ENCODE data around the gene GAL3ST3. TPM values are rescaled to one million over a fixed set of nuclear protein-coding genes. Genes with fewer than 3 reads are reported as not detected.

GAL3ST3 gene
- total and polyA plus RNA-seq, 12 donors = 0.07 to 4.6 (median 2.1) TPM

GRCh38 chr11:66001942-66002647 is 46.9 kb downstream of the GAL3ST3 start, which contains the start of the genes BANF1 and EIF1AD:
BANF1 (plus strand) TSS chr11:66002503; CDS start chr11:66003251, 748 bp downstream.
EIF1AD (minus strand) TSS chr11:66002157; CDS start chr11:66000389, 1,768 bp downstream.
- Histone ChIP-seq H3K36me3 (peaks cover 0 to 69% (median 39%) of the 10 kb centered on the region in 9 donors), H3K4me1 (peaks cover 10 to 41% (median 24%) of the 10 kb centered on the region in 9 donors), H3K9me3 (no peaks in the 10 kb centered on the region), H3K4me3 (peak within 1 kb of the TSS; percentile 73 to 99 (median 92)), H3K27me3 (no peaks in the 10 kb centered on the region), H3K27ac (peak within 1 kb of the TSS; percentile 84 to 98 (median 95))
- WGBS, 2 donors = 0 to 1% methylated on average over 54 to 55 of the region's 55 CpGs
- intact Hi-C loops (cut with DNase I) = loop anchor here in 3 of 10 donors (2.0 to 5.0 kb wide), 2 partner anchors 40 to 51 kb away; partner anchors contain the start of genes SART1 (in 3 of the 3) and SF3B2 (in 1 of the 3)
- ATAC-seq (peak; percentile 89 to 96 (median 94)), DNase-seq (peak; percentile 86 to 97)
- peak in 1 of 9 donors; percentile 13 for TF ChIP-seq CTCF (IDR thresholded peaks at IDR 0.05)

GRCh38 chr11:65997286-65997685 is 51.7 kb downstream of the GAL3ST3 start:
- Histone ChIP-seq H3K4me3 (no peak overlapping the region), H3K27ac (no peak overlapping the region), H3K9me3 (no peaks in the 10 kb centered on the region), H3K36me3 (peaks cover 0 to 57% (median 33%) of the 10 kb centered on the region in 9 donors), H3K27me3 (no peaks in the 10 kb centered on the region), H3K4me1 (peaks cover 6 to 25% (median 16%) of the 10 kb centered on the region in 9 donors)
- TF ChIP-seq CTCF (IDR thresholded peaks at IDR 0.05) = no peak
- intact Hi-C loops (cut with DNase I) = loop anchor here in 2 of 10 donors (5.0 to 10.0 kb wide), 2 partner anchors 35 to 1112 kb away; partner anchors contain the start of gene SART1 (in 1 of the 2)
- DNase-seq (no peak), ATAC-seq (no peak)
- WGBS, 2 donors = 76 to 85% methylated on average over 2 of the region's 2 CpGs

GRCh38 chr11:65992056-65992455 is 56.9 kb downstream of the GAL3ST3 start:
- Histone ChIP-seq H3K4me3 (no peak overlapping the region), H3K27me3 (no peaks in the 10 kb centered on the region), H3K4me1 (peaks cover 0 to 7% (median 0%) of the 10 kb centered on the region in 9 donors), H3K36me3 (peaks cover 0 to 22% (median 4%) of the 10 kb centered on the region in 9 donors), H3K9me3 (no peaks in the 10 kb centered on the region), H3K27ac (no peak overlapping the region)
- DNase-seq = no peak
- intact Hi-C loops (cut with DNase I) = loop anchor here in 1 of 10 donors (10.0 kb wide), 1 partner anchor 1107 kb away; no protein-coding TSS in a partner anchor
- no peak for ATAC-seq
- TF ChIP-seq CTCF (IDR thresholded peaks at IDR 0.05) = no peak
- 73 to 78% methylated on average over 5 of the region's 5 CpGs for WGBS, 2 donors

Other genes starting within 250 kb of the GAL3ST3 start
- gene SNX32, start 215.2 kb downstream of the GAL3ST3 start, total RNA-seq = under 1 TPM in 5 of 10 donors, not detected in 5; 0.13 to 0.32 (median 0.21) TPM
- under 1 TPM; 0.51 to 0.58 TPM for gene SNX32, start 215.2 kb downstream of the GAL3ST3 start, polyA plus RNA-seq
- gene CFL1, start 191.0 kb downstream of the GAL3ST3 start, total RNA-seq = 100 to 1,000 TPM; 281 to 672 (median 320) TPM
- gene CFL1, start 191.0 kb downstream of the GAL3ST3 start, polyA plus RNA-seq = 100 to 1,000 TPM; 159 to 962 TPM
- 10 to 100 TPM; 20.3 to 38.8 (median 27.0) TPM for gene MUS81, start 188.7 kb downstream of the GAL3ST3 start, total RNA-seq
- 100 to 1,000 TPM in 1 of 2 donors, 10 to 100 TPM in 1; 54.4 to 111 TPM for gene MUS81, start 188.7 kb downstream of the GAL3ST3 start, polyA plus RNA-seq
- 100 to 1,000 TPM in 3 of 10 donors, 10 to 100 TPM in 7; 79.4 to 112 (median 89.6) TPM for gene EFEMP2, start 176.4 kb downstream of the GAL3ST3 start, total RNA-seq
- 100 to 1,000 TPM in 1 of 2 donors, 10 to 100 TPM in 1; 54.8 to 133 TPM for gene EFEMP2, start 176.4 kb downstream of the GAL3ST3 start, polyA plus RNA-seq
- 1 to 10 TPM in 2 of 10 donors, under 1 TPM in 7, not detected in 1; 0.20 to 7.9 (median 0.55) TPM for gene CTSW, start 169.3 kb downstream of the GAL3ST3 start, total RNA-seq
- gene CTSW, start 169.3 kb downstream of the GAL3ST3 start, polyA plus RNA-seq = under 1 TPM; 0.17 to 0.88 TPM
- gene FIBP, start 160.7 kb downstream of the GAL3ST3 start, total RNA-seq = 10 to 100 TPM; 46.3 to 63.2 (median 49.9) TPM
- 10 to 100 TPM; 44.0 to 88.4 TPM for gene FIBP, start 160.7 kb downstream of the GAL3ST3 start, polyA plus RNA-seq
- gene CCDC85B, start 158.5 kb downstream of the GAL3ST3 start, total RNA-seq = 10 to 100 TPM; 22.1 to 48.9 (median 34.4) TPM
- 10 to 100 TPM; 66.3 to 69.4 TPM for gene CCDC85B, start 158.5 kb downstream of the GAL3ST3 start, polyA plus RNA-seq
- 1 to 10 TPM in 6 of 10 donors, under 1 TPM in 2, not detected in 2; 0.31 to 8.1 (median 2.6) TPM for gene FOSL1, start 148.8 kb downstream of the GAL3ST3 start, total RNA-seq
- gene FOSL1, start 148.8 kb downstream of the GAL3ST3 start, polyA plus RNA-seq = 10 to 100 TPM in 1 of 2 donors, 1 to 10 TPM in 1; 2.0 to 32.8 TPM
- 10 to 100 TPM; 35.7 to 49.2 (median 40.9) TPM for gene C11orf68, start 130.1 kb downstream of the GAL3ST3 start, total RNA-seq
- gene C11orf68, start 130.1 kb downstream of the GAL3ST3 start, polyA plus RNA-seq = 10 to 100 TPM; 38.2 to 44.7 TPM
- 100 to 1,000 TPM in 3 of 10 donors, 10 to 100 TPM in 7; 69.4 to 115 (median 93.8) TPM for gene DRAP1, start 129.7 kb downstream of the GAL3ST3 start, total RNA-seq
- gene DRAP1, start 129.7 kb downstream of the GAL3ST3 start, polyA plus RNA-seq = 100 to 1,000 TPM; 177 to 210 TPM
- not detected for gene TSGA10IP, start 103.7 kb downstream of the GAL3ST3 start, total RNA-seq
- gene TSGA10IP, start 103.7 kb downstream of the GAL3ST3 start, polyA plus RNA-seq = under 1 TPM in 1 of 2 donors, not detected in 1; 0.01 TPM
- gene SART1, start 87.4 kb downstream of the GAL3ST3 start, total RNA-seq = 10 to 100 TPM; 26.2 to 40.1 (median 32.5) TPM
- gene SART1, start 87.4 kb downstream of the GAL3ST3 start, polyA plus RNA-seq = 100 to 1,000 TPM in 1 of 2 donors, 10 to 100 TPM in 1; 52.0 to 160 TPM
- gene EIF1AD, start 47.0 kb downstream of the GAL3ST3 start, total RNA-seq = 10 to 100 TPM; 15.1 to 25.3 (median 19.7) TPM
- gene EIF1AD, start 47.0 kb downstream of the GAL3ST3 start, polyA plus RNA-seq = 10 to 100 TPM; 18.3 to 30.0 TPM
- 100 to 1,000 TPM; 196 to 224 (median 212) TPM for gene BANF1, start 46.7 kb downstream of the GAL3ST3 start, total RNA-seq
- 100 to 1,000 TPM; 234 to 381 TPM for gene BANF1, start 46.7 kb downstream of the GAL3ST3 start, polyA plus RNA-seq
- under 1 TPM in 3 of 10 donors, not detected in 7; 0.35 to 0.69 (median 0.43) TPM for gene CST6, start 37.2 kb downstream of the GAL3ST3 start, total RNA-seq
- 1 to 10 TPM in 1 of 2 donors, under 1 TPM in 1; 0.44 to 2.6 TPM for gene CST6, start 37.2 kb downstream of the GAL3ST3 start, polyA plus RNA-seq
- gene CATSPER1, start 22.7 kb downstream of the GAL3ST3 start, total RNA-seq = 1 to 10 TPM in 1 of 10 donors, not detected in 9; 1.1 TPM
- under 1 TPM in 1 of 2 donors, not detected in 1; 0.17 TPM for gene CATSPER1, start 22.7 kb downstream of the GAL3ST3 start, polyA plus RNA-seq
- gene SF3B2, start 3.2 kb upstream of the GAL3ST3 start, total RNA-seq = 10 to 100 TPM; 62.0 to 89.8 (median 72.7) TPM
- gene SF3B2, start 3.2 kb upstream of the GAL3ST3 start, polyA plus RNA-seq = 10 to 100 TPM; 46.5 to 94.9 TPM
- 100 to 1,000 TPM in 4 of 10 donors, 10 to 100 TPM in 6; 50.0 to 121 (median 81.9) TPM for gene PACS1, start 21.1 kb upstream of the GAL3ST3 start, total RNA-seq
- 10 to 100 TPM; 24.1 to 28.2 TPM for gene PACS1, start 21.1 kb upstream of the GAL3ST3 start, polyA plus RNA-seq
- gene KLC2, start 208.5 kb upstream of the GAL3ST3 start, total RNA-seq = 10 to 100 TPM; 24.4 to 46.8 (median 33.4) TPM
- 10 to 100 TPM; 36.1 to 36.3 TPM for gene KLC2, start 208.5 kb upstream of the GAL3ST3 start, polyA plus RNA-seq
- gene RAB1B, start 219.5 kb upstream of the GAL3ST3 start, total RNA-seq = 100 to 1,000 TPM; 117 to 153 (median 132) TPM
- gene RAB1B, start 219.5 kb upstream of the GAL3ST3 start, polyA plus RNA-seq = 100 to 1,000 TPM; 129 to 132 TPM
- under 1 TPM in 3 of 10 donors, not detected in 7; 0.45 to 0.57 (median 0.49) TPM for gene CNIH2, start 229.0 kb upstream of the GAL3ST3 start, total RNA-seq
- gene CNIH2, start 229.0 kb upstream of the GAL3ST3 start, polyA plus RNA-seq = under 1 TPM; 0.06 to 0.44 TPM
- gene YIF1A, start 240.0 kb upstream of the GAL3ST3 start, total RNA-seq = 10 to 100 TPM; 38.3 to 75.0 (median 51.9) TPM
- 100 to 1,000 TPM in 1 of 2 donors, 10 to 100 TPM in 1; 54.9 to 168 TPM for gene YIF1A, start 240.0 kb upstream of the GAL3ST3 start, polyA plus RNA-seq
- under 1 TPM in 4 of 10 donors, not detected in 6; 0.17 to 0.24 (median 0.20) TPM for gene TMEM151A, start 242.7 kb upstream of the GAL3ST3 start, total RNA-seq
- gene TMEM151A, start 242.7 kb upstream of the GAL3ST3 start, polyA plus RNA-seq = under 1 TPM in 1 of 2 donors, not detected in 1; 0.10 TPM

Data from heart right ventricle (tissue), 16 donors.